Regular cardiac myocyte (primary cell): ENCODE results near the gene ATG9B. TPM values are rescaled to one million over a fixed set of nuclear protein-coding genes. Genes with fewer than 3 reads are reported as not detected.

Source experiments
- total RNA-seq: library from RNA; depleted of rRNA; stranded (reverse); fragments of >200 nt; gene quantifications from 2 replicates; pipeline ENCODE4 v1.2.3, GENCODE V29; 2014

The ATG9B gene
- total RNA-seq, result under 0.01 and 2.0 TPM in 2 replicates

DNA sequence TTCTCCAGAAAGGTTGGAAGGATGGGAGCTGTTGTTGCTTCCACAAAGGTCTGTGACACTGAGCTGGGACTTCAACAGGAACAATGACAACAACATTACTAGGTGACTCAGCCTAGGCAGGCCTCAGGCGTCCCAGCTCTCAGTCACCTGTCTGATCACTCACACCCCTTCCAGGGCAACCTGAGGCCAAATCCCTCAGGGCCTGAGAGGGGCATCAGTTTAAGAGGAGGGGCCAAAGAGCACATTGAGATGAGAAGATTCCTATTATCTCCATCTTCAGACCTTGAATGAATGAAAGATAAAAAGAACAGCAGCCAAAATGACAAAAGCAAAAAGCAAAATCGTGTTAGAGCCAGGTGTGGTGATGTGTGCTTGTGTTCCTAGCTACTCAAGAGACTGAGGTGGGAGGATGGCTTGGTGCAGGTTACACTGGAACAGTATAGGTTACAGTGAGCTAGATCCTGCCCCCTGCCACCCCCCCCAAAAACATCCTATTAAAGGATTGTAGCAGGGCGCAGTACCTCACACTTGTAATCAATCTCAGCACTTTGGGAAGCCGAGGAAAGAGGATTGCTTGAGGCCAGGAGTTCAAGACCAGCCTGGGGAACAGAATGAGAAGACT, at the start of gene ATG9B:
Gene ATG9B, minus strand, starts transcription at position 60 of the 622 bp plus-strand sequence. CDS start 71 bp downstream, outside the sequence.

DNA sequence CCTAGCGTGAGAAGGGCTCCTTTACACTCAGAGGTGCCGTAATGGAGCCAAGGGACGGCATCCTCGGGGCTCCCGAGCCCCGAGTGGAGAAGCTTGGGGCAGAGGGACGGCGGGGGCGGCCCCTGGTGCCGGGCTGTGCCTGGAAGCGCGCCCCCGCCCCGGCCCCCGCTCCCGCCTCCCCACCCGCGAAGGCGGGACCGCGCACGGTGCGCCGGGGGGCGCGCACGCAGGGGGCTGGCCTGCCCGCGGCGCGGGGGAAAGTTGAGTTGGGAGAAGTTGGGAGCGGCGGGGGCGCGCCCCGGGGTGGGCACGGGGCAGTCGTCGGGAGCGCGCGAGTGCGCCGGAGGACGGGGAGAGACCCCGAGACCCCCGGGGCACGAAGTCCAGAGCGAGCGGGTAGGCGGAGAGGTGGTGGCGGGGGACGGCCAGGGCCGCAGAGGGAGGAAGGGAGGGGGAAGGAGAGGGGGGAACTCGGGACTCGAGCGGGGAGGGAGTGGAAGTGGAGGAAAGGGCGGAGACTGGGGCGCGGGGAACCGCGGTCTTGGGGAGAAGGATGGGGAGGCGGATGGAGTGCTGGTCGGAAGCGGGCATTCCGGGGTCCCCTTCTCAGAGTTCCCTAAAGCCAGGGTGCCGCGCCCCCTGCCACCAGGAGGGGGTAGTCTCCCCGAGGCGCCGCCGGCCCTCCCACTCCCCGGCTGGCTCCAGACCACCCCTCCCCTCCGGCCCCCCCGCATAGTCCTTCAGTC, 35.2 kb upstream of the ATG9B start, which contains the start of gene SLC4A2:
Gene SLC4A2, plus strand, starts transcription at position 223 of the 746 bp plus-strand sequence. CDS start 2,399 bp downstream, outside the sequence.

DNA sequence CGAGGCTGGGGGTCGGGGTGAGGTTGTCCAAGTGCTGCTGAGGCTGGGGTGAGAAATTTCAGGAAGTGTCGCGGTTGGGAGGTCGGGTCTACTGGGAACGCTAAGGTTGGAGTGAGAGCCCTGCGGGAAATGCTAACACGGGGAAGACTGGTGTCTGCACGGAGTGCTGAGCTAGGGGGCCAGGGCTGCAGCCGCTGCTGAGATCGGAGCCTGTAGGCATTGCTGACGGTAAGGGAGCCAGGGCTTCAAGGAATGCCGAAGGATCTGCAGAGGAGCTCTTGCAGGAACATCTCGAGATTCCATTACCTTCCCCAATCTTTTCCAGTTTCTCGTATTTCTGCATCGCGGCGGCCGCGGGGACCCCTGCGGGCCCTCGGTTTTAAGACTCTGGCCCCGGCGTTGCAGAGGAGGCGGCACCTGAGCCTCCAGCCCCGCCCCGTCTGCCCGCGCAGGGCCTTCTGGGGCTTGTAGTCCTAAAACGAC, 33.3 kb upstream of the ATG9B start, which contains the start of gene CDK5:
Gene CDK5, minus strand, starts transcription at position 392 of the 483 bp plus-strand sequence. Its CDS starts 49 bp downstream, at position 343.

DNA sequence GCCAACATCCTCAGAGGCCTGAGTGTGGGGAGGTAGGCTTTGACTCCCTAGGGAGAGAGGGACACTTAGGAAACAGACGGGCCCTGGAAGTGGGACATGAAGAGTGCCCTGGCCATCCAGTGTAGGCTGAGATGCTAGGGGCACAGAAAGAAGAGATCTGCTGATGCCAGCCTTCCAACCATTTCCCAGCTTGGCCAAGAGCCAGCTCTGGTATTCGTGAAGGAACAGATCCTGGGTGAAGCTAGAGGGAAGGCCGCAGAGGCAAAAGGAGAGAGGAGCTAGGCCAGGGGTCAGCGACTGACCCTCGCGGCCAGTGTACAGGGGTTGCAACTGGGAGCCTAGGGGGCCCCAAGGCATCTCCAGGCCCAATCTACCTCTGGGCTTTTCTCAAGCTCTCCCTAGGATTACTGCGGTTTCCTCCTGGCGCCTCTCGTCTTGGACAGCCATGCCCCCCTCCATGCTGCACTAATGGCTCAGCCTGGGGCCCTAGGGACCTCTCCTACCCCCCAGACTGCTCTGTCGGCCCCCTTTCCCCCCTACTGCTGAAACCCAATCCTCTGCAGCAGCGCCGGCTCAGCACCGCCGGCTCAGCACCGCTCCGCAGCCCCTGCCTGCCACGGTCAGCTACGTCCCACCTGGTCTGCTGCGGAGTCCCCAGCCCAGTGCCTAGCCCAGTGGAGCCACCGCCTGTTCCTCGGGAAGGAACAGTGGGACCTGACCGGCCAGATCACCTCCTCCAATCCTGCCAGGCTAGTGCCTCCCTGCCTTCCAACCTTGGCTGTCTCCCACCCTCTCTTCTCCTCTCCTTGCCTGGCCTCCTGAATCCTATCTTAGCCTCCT, 23.9 kb upstream of the ATG9B start, which contains the start of gene ASIC3:
Gene ASIC3, plus strand, starts transcription at position 556 of the 840 bp plus-strand sequence. CDS start 355 bp downstream, outside the sequence.

DNA sequence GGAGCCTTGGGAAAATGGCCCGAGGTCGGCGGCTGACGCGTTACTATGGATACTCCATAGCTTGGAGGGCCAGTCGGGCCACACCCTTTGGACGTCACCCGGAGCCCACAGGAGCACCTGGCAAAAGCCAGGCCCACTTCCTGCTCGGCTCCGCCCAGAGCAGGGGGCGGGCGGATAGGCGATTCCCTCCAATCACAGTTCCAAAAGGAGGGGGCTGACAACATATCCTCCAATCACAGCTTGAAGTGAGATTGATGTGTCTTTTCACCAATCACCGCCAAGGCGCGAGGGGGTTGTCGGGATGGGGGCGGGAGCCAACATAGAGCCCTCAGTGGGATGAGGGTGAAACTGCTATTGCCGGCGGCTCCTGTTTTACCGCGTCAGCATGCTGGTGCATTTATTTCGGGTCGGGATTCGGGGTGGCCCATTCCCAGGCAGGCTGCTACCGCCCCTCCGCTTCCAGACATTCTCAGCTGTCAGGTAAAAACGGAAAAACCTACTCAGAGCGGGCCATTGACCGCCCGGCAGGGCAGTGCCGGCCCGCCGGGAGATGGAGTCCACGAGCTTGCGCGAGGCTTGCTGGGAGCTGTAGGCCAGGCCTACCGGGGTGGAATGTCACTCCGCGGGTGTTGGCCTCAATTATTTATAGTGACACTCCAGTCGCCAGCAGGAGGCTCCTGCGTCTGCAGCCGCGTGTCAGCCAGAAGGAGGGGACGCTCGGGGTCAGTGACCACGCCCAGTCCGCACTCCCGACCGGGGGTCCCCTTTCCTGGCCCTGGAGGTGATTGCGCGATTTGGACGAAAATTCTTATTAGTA, 4.0 kb upstream of the ATG9B start, which contains the start of gene ABCB8:
Gene ABCB8, plus strand, starts transcription at position 320 of the 817 bp plus-strand sequence. Its CDS starts 66 bp downstream, at position 386.

DNA sequence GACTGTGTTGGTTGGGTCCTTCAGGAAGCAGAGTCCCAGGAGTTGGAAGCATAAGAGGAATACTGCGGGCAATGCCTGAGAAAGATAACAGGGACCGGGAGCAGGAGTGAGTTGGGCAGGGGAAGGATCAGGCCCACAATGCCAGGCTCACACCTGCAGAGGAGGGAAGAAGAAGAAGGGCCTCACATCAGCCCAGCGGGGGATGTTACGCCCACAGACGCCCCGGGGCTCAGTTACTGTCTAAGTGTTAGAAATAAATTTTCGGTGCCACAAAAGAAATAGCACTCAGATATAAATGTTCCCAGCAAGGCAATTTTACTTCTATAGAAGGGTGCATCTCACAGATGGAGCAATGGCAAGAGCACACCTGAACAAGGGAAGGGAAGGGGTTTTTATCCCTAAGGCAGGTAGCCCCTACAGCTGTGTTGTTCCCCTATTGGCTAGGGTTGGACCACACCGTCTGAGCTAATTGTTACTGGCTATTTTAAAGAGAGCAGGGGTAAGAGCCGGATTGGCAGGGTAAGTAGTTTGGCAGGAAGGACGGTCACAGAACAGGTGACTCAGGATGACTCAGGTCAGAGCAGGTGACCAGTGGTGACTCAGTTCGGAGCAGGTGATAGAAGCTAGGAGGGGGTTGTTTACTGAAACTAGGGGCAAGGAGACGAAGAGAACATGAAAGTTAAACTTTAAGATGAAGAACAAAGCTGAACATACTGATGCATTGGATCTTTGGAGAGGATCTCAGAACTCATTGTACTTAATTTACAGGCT, 33.7 kb downstream of the ATG9B start, which contains the start of gene NOS3:
Gene NOS3, plus strand, starts transcription at position 602 of the 771 bp plus-strand sequence. CDS start 2,787 bp downstream, outside the sequence.

DNA sequence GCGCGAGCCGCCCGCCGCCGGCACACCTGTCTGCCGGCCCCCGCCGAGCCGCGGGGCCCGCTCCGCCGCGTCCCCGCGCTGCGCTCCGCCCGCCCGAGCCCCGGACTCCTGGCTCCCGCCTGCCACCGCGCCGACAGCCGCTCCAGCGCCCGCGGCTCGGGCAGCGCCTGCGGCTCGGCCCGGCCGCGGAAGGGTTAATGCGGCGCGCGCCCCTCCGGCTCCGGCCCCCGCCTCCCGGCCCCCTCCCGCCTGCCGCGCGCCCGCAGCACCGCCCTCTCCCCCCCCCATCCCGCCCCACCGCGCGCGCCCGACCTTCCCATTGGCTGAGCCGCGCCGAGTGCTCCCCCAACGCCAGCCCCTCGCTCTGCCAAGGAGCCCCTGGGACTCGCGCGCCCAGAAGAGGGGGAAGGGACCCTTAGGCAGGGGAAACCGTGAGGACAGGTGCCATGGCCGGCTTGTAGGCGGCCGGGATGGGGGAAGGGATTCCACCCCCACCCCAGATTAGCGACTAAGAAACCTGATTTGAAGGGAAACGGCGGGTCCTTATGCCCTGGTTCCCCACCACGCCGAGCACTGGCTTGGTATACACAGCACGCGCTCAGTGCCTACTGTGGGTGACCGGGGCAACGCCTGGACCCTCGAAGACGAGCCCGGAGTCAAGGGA, 46.0 kb downstream of the ATG9B start, which contains the start of gene KCNH2:
Gene KCNH2, minus strand, starts transcription at position 196 of the 664 bp plus-strand sequence. CDS start 408 bp downstream, outside the sequence.

Other genes with a start within 250 kb of the ATG9B start
- not detected in 2 replicates for gene TMEM176B, start 224.1 kb downstream of the ATG9B start, total RNA-seq
- not detected in 2 replicates for gene TMEM176A, start 223.7 kb downstream of the ATG9B start, total RNA-seq
- gene AOC1, start 172.0 kb downstream of the ATG9B start, total RNA-seq, result not detected in 2 replicates
- gene KCNH2, start 46.2 kb downstream of the ATG9B start, total RNA-seq, result not detected in 2 replicates
- gene NOS3, start 33.5 kb downstream of the ATG9B start, total RNA-seq, result 1.1 and 5.8 TPM in 2 replicates
- 26.5 and 37.4 TPM in 2 replicates for gene ABCB8, start 4.0 kb upstream of the ATG9B start, total RNA-seq
- under 0.01 and 0.19 TPM in 2 replicates for gene ASIC3, start 24.0 kb upstream of the ATG9B start, total RNA-seq
- gene CDK5, start 33.4 kb upstream of the ATG9B start, total RNA-seq, result 18.9 and 23.4 TPM in 2 replicates
- gene SLC4A2, start 35.1 kb upstream of the ATG9B start, total RNA-seq, result 71.6 and 91.4 TPM in 2 replicates
- 68.2 and 83.2 TPM in 2 replicates for gene FASTK, start 56.3 kb upstream of the ATG9B start, total RNA-seq
- 20.6 and 25.9 TPM in 2 replicates for gene TMUB1, start 59.0 kb upstream of the ATG9B start, total RNA-seq
- 42.8 and 45.9 TPM in 2 replicates for gene AGAP3, start 62.0 kb upstream of the ATG9B start, total RNA-seq
- not detected in 2 replicates for gene GBX1, start 143.2 kb upstream of the ATG9B start, total RNA-seq
- not detected in 2 replicates for gene ASB10, start 162.8 kb upstream of the ATG9B start, total RNA-seq
- not detected in 2 replicates for gene H2BK1, start 186.0 kb upstream of the ATG9B start, total RNA-seq
- 64.5 and 101 TPM in 2 replicates for gene ABCF2, start 202.7 kb upstream of the ATG9B start, total RNA-seq
- gene CHPF2, start 208.0 kb upstream of the ATG9B start, total RNA-seq, result 69.0 and 92.5 TPM in 2 replicates
- gene SMARCD3, start 224.2 kb upstream of the ATG9B start, total RNA-seq, result 30.3 and 39.7 TPM in 2 replicates